Adrenal gland (tissue), 5 donors: ENCODE data around the gene FOXA3.

Experiments used
- POLR2A ChIP-seq, 2 donors: fragments of 450-650 bp; IDR thresholded peaks; one replicate each; pipeline ENCODE4 v1.6.1; 2017; ENCODE audit warnings: antibody characterized with exemption in 2 of 2, mild to moderate bottlenecking in 2 of 2, moderate library complexity in 1 of 2
- TF ChIP-seq, protein P1 (sequence below), 6 experiments: fragments of 450-650 bp in 4 of 6; fragments of 200-600 bp in 2 of 6; sonication (generic) in 1 of 6; IDR thresholded peaks; 1 replicate in 5 of 6; 2 replicates in 1 of 6; pipeline versions ENCODE4 v1.5.1 to v1.8.0; 2016 to 2021; ENCODE audit warnings: antibody characterized with exemption in 6 of 6, mild to moderate bottlenecking in 2 of 6, moderate library complexity in 1 of 6
- donor health status: DM: no; HTN: no; CAD: no.

GRCh38 chr19:45876411-45877197 lies 12.5 kb downstream of the FOXA3 start:
- TF ChIP-seq, protein P1, sequence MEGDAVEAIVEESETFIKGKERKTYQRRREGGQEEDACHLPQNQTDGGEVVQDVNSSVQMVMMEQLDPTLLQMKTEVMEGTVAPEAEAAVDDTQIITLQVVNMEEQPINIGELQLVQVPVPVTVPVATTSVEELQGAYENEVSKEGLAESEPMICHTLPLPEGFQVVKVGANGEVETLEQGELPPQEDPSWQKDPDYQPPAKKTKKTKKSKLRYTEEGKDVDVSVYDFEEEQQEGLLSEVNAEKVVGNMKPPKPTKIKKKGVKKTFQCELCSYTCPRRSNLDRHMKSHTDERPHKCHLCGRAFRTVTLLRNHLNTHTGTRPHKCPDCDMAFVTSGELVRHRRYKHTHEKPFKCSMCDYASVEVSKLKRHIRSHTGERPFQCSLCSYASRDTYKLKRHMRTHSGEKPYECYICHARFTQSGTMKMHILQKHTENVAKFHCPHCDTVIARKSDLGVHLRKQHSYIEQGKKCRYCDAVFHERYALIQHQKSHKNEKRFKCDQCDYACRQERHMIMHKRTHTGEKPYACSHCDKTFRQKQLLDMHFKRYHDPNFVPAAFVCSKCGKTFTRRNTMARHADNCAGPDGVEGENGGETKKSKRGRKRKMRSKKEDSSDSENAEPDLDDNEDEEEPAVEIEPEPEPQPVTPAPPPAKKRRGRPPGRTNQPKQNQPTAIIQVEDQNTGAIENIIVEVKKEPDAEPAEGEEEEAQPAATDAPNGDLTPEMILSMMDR (IDR thresholded peaks at IDR 0.05), result no peak
- no peak for TF ChIP-seq POLR2A (IDR thresholded peaks at IDR 0.05)
